Right hindlimb (tissue), 1 donor: ENCODE results near the gene MBOAT2.

Experiments
- DNase-seq: peaks from one replicate; pipeline ENCODE4 v3.0.0-alpha.2; 2018

MBOAT2 gene

GRCh38 chr2:8893474-8893873, 110.0 kb downstream of the MBOAT2 start:
- no peak for DNase-seq

- no peak for DNase-seq
Observed at GRCh38 chr2:8892111-8892510, 111.4 kb downstream of the MBOAT2 start.

- DNase-seq, result no peak
Observed at GRCh38 chr2:8889978-8890377, 113.5 kb downstream of the MBOAT2 start.

GRCh38 chr2:8888963-8889362, 114.5 kb downstream of the MBOAT2 start:
- DNase-seq, result no peak

- DNase-seq, result no peak
Observed at GRCh38 chr2:8886876-8887275, 116.6 kb downstream of the MBOAT2 start.

- no peak for DNase-seq
Observed at GRCh38 chr2:8886202-8886518, 117.3 kb downstream of the MBOAT2 start.

GRCh38 chr2:8885449-8886201, 117.9 kb downstream of the MBOAT2 start:
- DNase-seq, result no peak

GRCh38 chr2:8884812-8885211, 118.7 kb downstream of the MBOAT2 start:
- no peak for DNase-seq

GRCh38 chr2:8882094-8882493, 121.4 kb downstream of the MBOAT2 start:
- no peak for DNase-seq

- DNase-seq, result no peak
Observed at GRCh38 chr2:8877894-8878293, 125.6 kb downstream of the MBOAT2 start.

GRCh38 chr2:8877332-8877731, 126.2 kb downstream of the MBOAT2 start:
- no peak for DNase-seq

GRCh38 chr2:8876628-8877027, 126.9 kb downstream of the MBOAT2 start:
- DNase-seq, result no peak

- DNase-seq, result no peak
Observed at GRCh38 chr2:8872821-8873432, 130.6 kb downstream of the MBOAT2 start.

- no peak for DNase-seq
Observed at GRCh38 chr2:8870441-8870840, 133.0 kb downstream of the MBOAT2 start.

- no peak for DNase-seq
Observed at GRCh38 chr2:8867363-8867762, 136.1 kb downstream of the MBOAT2 start.

- no peak for DNase-seq
Observed at GRCh38 chr2:8863331-8863953, 140.0 kb downstream of the MBOAT2 start.

GRCh38 chr2:8862230-8862629, 141.3 kb downstream of the MBOAT2 start:
- DNase-seq, result no peak

- no peak for DNase-seq
Observed at GRCh38 chr2:8861797-8862196, 141.7 kb downstream of the MBOAT2 start.

- no peak for DNase-seq
Observed at GRCh38 chr2:8860239-8860638, 143.2 kb downstream of the MBOAT2 start.

- DNase-seq, result no peak
Observed at GRCh38 chr2:8858910-8859309, 144.6 kb downstream of the MBOAT2 start.

- DNase-seq, result no peak
Observed at GRCh38 chr2:8858264-8858663, 145.2 kb downstream of the MBOAT2 start.

GRCh38 chr2:8857709-8858108, 145.8 kb downstream of the MBOAT2 start:
- DNase-seq, result no peak

- no peak for DNase-seq
Observed at GRCh38 chr2:8856176-8856575, 147.3 kb downstream of the MBOAT2 start.

- no peak for DNase-seq
Observed at GRCh38 chr2:8855010-8855409, 148.5 kb downstream of the MBOAT2 start.

GRCh38 chr2:8853426-8853825, 150.1 kb downstream of the MBOAT2 start:
- no peak for DNase-seq
